Prostate gland (tissue), 2 donors: ENCODE results near the gene MOBP.

Experiments
- POLR2A ChIP-seq: fragments of 450-650 bp; IDR thresholded peaks from one replicate; pipeline ENCODE4 v1.6.1; 2016; ENCODE audit warnings: antibody characterized with exemption, mild to moderate bottlenecking
- POLR2AphosphoS5 ChIP-seq: sonication (generic); formaldehyde crosslinking; IDR thresholded peaks from one replicate; pipeline ENCODE4 v1.6.1; 2017; ENCODE audit warnings: antibody characterized with exemption
- TF ChIP-seq, protein P1 (sequence below), 4 experiments: fragments of 200-600 bp in 2 of 4; fragments of 450-650 bp in 2 of 4; sonication (generic) in 2 of 4; IDR thresholded peaks; 1 replicate in 3 of 4; 2 replicates in 1 of 4; pipeline ENCODE4 v1.5.1; 2016 to 2019; ENCODE audit warnings: antibody characterized with exemption in 4 of 4, mild to moderate bottlenecking in 2 of 4, moderate library complexity in 2 of 4

GRCh38 chr3:39466988-39467387, 492 bp upstream of the MOBP start:
- TF ChIP-seq, protein P1, sequence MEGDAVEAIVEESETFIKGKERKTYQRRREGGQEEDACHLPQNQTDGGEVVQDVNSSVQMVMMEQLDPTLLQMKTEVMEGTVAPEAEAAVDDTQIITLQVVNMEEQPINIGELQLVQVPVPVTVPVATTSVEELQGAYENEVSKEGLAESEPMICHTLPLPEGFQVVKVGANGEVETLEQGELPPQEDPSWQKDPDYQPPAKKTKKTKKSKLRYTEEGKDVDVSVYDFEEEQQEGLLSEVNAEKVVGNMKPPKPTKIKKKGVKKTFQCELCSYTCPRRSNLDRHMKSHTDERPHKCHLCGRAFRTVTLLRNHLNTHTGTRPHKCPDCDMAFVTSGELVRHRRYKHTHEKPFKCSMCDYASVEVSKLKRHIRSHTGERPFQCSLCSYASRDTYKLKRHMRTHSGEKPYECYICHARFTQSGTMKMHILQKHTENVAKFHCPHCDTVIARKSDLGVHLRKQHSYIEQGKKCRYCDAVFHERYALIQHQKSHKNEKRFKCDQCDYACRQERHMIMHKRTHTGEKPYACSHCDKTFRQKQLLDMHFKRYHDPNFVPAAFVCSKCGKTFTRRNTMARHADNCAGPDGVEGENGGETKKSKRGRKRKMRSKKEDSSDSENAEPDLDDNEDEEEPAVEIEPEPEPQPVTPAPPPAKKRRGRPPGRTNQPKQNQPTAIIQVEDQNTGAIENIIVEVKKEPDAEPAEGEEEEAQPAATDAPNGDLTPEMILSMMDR (IDR thresholded peaks at IDR 0.05) = no peak
- no peak for TF ChIP-seq POLR2A
- TF ChIP-seq POLR2AphosphoS5 = no peak
